ENCODE results near the gene PARN. TPM values are rescaled to one million over a fixed set of nuclear protein-coding genes. Genes with fewer than 3 reads are reported as not detected.

The PARN gene
- total and polyA plus RNA-seq, 2 of the 4 experiments (the other 2 are of a cell fraction), result 24.6 to 25.1 TPM

GRCh38 chr16:14527411-14528044 is 102.5 kb downstream of the PARN start:
- in situ Hi-C loops (cut with MboI; ENCODE audit: low sequenced_read_pairs) (loop anchor here (5.0 kb wide), 2 partner anchors 230 to 605 kb away; partner anchors contain the start of gene ERCC4), intact Hi-C loops (cut with micrococcal nuclease) (loop anchor here (2.0 to 5.0 kb wide), 3 partner anchors 75 to 603 kb away; no protein-coding TSS in a partner anchor), dilution Hi-C loops (cut with HindIII; ENCODE audit: low sequenced_read_pairs, unreplicated experiment) (no loop called here)
- Histone ChIP-seq H2BK120ac (ENCODE audit: low read depth, low read length) (peak overlapping the region; percentile 56), H2BK15ac (ENCODE audit: low read depth, low read length) (peak overlapping the region; percentile 80; the same call in 1 of the 3 replicates), H3K9ac (ENCODE audit: low read depth, low read length) (no peak overlapping the region; the same call in 1 of the 2 replicates), H3K79me1 (ENCODE audit: low read depth in 1 of 2, low read length in 2 of 2) (peaks cover 4 to 10% of the 10 kb centered on the region in 2 experiments; a peak in 3 of 4 replicates), H3K9me1 (ENCODE audit: insufficient read depth, low read length) (peaks cover 6% of the 10 kb centered on the region), H4K20me1 (ENCODE audit: insufficient read depth, low read length) (no peaks in the 10 kb centered on the region), H3K18ac (ENCODE audit: low read depth, low read length) (peak overlapping the region; percentile 58; the same call in 1 of the 2 replicates), H2AFZ (replicated peaks; ENCODE audit: low read length, poor library complexity) (no peak overlapping the region), H2AK5ac (ENCODE audit: low read depth, low read length) (no peak overlapping the region; the same call in 1 of the 2 replicates), H4K91ac (ENCODE audit: insufficient read depth, low read depth, low read length) (peak overlapping the region; percentile 17; the same call in 1 of the 2 replicates), H3K27ac (ENCODE audit: insufficient read depth, low read length) (peak overlapping the region; percentile 63; the same call in 1 of the 2 replicates), H3K4ac (ENCODE audit: low read depth, low read length) (peak overlapping the region; percentile 49; the same call in 1 of the 2 replicates), H3K36me3 (ENCODE audit: control insufficient read depth, insufficient read depth, low read length) (no peaks in the 10 kb centered on the region), H3K4me1 (ENCODE audit: control insufficient read depth, insufficient read depth, low read length) (peaks cover 8% of the 10 kb centered on the region), H3K4me2 (ENCODE audit: low read depth, low read length) (0 out of 2 replicates have a peak overlapping the region, but pooled peaks have one; percentile 33), H3K23ac (ENCODE audit: low read depth, low read length) (no peak overlapping the region; the same call in 1 of the 2 replicates), H3K9me3 (ENCODE audit: control insufficient read depth, insufficient read depth, low read length) (no peaks in the 10 kb centered on the region), H3K14ac (replicated peaks; ENCODE audit: low read depth, low read length) (peak overlapping the region; percentile 53; the same call in 1 of the 2 replicates), H3K4me3 (ENCODE audit: insufficient read depth, low read depth, low read length) (no peak overlapping the region), H3K27me3 (ENCODE audit: control insufficient read depth, insufficient read depth, low read length) (no peaks in the 10 kb centered on the region), H2AK9ac (replicated peaks; ENCODE audit: low read depth, low read length, poor library complexity) (no peak overlapping the region), H2BK5ac (ENCODE audit: low read depth, low read length, poor library complexity, severe bottlenecking) (peak overlapping the region; percentile 44), H3K56ac (ENCODE audit: extremely low read depth, insufficient read depth, low read length) (no peak overlapping the region), H4K8ac (ENCODE audit: low read depth in 2 of 2, low read length in 2 of 2) (peak overlapping the region in 1 of 2 experiments; percentile 43; a peak in 2 of 4 replicates), H4K5ac (ENCODE audit: low read depth, low read length) (peak overlapping the region; percentile 40; the same call in 1 of the 2 replicates), H2BK20ac (ENCODE audit: low read depth, low read length) (no peak overlapping the region)
- no CpG with 5 or more reads among the region's 5 CpGs for WGBS, 2 experiments (ENCODE audit: extremely low coverage in 2 of 2, insufficient read length in 1 of 2)
- DNase-seq (peak; percentile 81), ATAC-seq (ENCODE audit: low read depth) (peak; percentile 45)
- CTCF ChIA-PET, result interaction anchor here (0.9 to 1.4 kb wide), 3 partner anchors 18 to 242 kb away, joined by 3 to 5 read pairs (median 4); no protein-coding TSS in a partner anchor
- POLR2A ChIA-PET (ENCODE audit: unreplicated experiment), result no interaction called here
- no TSS peak for BruUV-seq (replicated peaks)
- TF ChIP-seq, protein P1, sequence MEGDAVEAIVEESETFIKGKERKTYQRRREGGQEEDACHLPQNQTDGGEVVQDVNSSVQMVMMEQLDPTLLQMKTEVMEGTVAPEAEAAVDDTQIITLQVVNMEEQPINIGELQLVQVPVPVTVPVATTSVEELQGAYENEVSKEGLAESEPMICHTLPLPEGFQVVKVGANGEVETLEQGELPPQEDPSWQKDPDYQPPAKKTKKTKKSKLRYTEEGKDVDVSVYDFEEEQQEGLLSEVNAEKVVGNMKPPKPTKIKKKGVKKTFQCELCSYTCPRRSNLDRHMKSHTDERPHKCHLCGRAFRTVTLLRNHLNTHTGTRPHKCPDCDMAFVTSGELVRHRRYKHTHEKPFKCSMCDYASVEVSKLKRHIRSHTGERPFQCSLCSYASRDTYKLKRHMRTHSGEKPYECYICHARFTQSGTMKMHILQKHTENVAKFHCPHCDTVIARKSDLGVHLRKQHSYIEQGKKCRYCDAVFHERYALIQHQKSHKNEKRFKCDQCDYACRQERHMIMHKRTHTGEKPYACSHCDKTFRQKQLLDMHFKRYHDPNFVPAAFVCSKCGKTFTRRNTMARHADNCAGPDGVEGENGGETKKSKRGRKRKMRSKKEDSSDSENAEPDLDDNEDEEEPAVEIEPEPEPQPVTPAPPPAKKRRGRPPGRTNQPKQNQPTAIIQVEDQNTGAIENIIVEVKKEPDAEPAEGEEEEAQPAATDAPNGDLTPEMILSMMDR (conservative IDR thresholded peaks at IDR 0.05; ENCODE audit: low read depth, low read length), result no peak
- TF ChIP-seq MXI1 (IDR thresholded peaks at IDR 0.05; ENCODE audit: borderline replicate concordance, low read depth, low read length) (peak; percentile 64; the same call in 1 of the 2 replicates), BHLHE40 (IDR thresholded peaks at IDR 0.05; ENCODE audit: low read depth, low read length) (peak; percentile 72), RFX5 (IDR thresholded peaks at IDR 0.05; ENCODE audit: low read depth, low read length) (no peak), CEBPB (IDR thresholded peaks at IDR 0.05; ENCODE audit: low read depth, low read length) (peak; percentile 86), SMC3 (IDR thresholded peaks at IDR 0.05; ENCODE audit: low read depth, low read length) (peak; percentile 5; the same call in 1 of the 2 replicates), FOS (IDR thresholded peaks at IDR 0.05; ENCODE audit: low read depth, low read length) (no peak), MAFK (IDR thresholded peaks at IDR 0.05; ENCODE audit: low read depth, low read length) (peak; percentile 94), RAD21 (IDR thresholded peaks at IDR 0.05; ENCODE audit: low read length) (peak; percentile 4; the same call in 1 of the 2 replicates), MAZ (IDR thresholded peaks at IDR 0.05; ENCODE audit: borderline replicate concordance, low read depth, low read length) (no peak), RCOR1 (IDR thresholded peaks at IDR 0.05; ENCODE audit: insufficient replicate concordance, low read length) (no peak)
- TF ChIP-seq, protein P2, sequence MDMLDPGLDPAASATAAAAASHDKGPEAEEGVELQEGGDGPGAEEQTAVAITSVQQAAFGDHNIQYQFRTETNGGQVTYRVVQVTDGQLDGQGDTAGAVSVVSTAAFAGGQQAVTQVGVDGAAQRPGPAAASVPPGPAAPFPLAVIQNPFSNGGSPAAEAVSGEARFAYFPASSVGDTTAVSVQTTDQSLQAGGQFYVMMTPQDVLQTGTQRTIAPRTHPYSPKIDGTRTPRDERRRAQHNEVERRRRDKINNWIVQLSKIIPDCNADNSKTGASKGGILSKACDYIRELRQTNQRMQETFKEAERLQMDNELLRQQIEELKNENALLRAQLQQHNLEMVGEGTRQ (IDR thresholded peaks at IDR 0.05; ENCODE audit: low read depth, low read length), result no peak
- TF ChIP-seq, protein P3, sequence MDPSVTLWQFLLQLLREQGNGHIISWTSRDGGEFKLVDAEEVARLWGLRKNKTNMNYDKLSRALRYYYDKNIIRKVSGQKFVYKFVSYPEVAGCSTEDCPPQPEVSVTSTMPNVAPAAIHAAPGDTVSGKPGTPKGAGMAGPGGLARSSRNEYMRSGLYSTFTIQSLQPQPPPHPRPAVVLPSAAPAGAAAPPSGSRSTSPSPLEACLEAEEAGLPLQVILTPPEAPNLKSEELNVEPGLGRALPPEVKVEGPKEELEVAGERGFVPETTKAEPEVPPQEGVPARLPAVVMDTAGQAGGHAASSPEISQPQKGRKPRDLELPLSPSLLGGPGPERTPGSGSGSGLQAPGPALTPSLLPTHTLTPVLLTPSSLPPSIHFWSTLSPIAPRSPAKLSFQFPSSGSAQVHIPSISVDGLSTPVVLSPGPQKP (IDR thresholded peaks at IDR 0.05; ENCODE audit: borderline replicate concordance, low read depth, low read length), result no peak
